HUDEP-2 (cell line): Measurements from ENCODE around the gene SHISAL1.

Experiments used
- DNase-seq, 76 experiments: peaks; one replicate each; lab custom pipeline; 2025; ENCODE audit not compliant: unreplicated experiment in 76 of 76; lab: John Stamatoyannopoulos, UW

The SHISAL1 gene

DNA sequence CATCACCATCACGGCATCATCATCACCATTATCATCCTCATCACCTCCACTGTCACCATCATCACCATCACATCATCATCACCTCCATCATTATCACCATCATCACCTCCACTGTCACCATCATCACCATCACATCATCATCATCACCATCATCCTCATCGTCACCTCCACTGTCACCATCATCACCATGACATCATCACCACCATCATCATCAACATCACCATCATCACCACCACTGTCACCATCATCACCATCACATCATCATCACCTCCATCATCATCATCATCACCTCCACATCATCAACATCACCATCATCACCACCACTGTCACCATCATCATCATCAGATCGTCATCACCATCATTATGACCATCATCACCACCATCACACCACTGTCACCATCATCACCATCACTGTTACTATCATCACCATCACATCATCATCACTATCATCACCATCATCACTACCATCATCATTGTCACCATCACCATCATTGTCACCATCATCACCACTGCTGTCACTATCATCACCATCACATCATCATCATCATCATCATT lies 99.2 kb downstream of the SHISAL1 start:
- DNase-seq, result no peak

DNA sequence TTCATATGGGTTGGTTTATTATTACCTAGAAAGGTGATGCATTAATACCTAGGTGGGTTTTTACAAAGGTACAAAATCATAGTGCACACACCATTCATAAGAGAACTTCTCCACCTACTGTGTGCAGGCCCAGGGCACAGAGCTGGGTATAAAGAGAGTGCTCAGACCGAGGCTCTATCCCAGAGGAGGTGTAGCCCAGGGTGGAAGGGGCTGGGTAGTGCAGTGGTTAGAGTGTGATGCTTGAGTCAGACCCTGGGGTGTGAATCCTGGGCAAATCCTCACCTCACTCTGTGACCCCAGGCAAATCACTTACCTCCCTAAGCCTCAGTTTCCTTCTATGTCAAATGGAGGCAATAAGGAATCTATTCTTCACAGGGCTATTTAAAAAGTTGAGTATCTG lies 99.8 kb downstream of the SHISAL1 start:
- DNase-seq, result no peak

DNA sequence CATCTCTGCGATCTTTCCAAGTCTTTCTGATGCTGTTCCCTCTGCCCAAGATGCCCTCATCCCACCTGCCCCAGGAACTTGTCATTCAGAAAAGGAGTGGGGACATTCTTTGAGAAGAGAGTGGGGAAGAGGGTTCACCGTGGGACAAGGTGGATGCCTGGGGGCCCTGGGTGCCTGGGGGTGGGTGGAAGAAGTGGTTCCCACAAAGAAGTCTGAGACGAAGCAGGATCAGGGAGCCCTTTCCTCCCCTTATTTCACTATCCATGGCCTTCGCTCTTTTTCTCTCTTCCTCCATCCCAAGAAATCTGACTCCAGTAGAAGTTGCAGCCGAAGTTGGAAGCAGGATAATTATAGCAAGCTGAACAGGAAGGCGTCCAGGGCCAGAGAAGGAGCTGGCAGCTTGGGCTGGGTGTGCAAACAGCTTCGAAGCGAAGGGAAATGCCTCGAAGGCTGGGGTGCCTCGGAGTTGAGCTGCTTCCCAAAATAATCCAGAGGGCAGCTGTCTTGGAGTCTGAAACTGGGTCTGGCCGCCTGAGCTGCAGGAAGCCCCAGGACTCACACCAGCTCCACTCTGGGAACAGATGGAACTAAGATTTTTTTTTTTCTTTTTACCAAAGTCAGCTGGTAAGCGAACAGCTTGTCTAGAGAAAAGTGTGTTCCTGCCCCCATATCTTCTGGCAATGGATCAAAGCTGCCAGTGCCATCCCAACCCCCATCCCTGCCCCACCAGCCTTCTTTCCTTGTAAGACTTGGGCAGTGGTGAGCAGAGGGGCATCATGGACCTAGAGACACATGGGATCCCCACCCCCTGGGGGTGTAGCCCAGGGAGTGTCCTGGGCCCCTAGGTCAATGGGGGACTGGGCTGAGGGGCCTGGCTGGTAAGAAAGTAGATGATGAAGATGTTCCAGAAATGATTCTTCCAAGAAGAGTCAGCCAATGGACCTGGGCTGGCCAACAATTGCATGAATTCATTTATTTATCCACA lies 100.5 kb downstream of the SHISAL1 start:
- DNase-seq, result no peak

DNA sequence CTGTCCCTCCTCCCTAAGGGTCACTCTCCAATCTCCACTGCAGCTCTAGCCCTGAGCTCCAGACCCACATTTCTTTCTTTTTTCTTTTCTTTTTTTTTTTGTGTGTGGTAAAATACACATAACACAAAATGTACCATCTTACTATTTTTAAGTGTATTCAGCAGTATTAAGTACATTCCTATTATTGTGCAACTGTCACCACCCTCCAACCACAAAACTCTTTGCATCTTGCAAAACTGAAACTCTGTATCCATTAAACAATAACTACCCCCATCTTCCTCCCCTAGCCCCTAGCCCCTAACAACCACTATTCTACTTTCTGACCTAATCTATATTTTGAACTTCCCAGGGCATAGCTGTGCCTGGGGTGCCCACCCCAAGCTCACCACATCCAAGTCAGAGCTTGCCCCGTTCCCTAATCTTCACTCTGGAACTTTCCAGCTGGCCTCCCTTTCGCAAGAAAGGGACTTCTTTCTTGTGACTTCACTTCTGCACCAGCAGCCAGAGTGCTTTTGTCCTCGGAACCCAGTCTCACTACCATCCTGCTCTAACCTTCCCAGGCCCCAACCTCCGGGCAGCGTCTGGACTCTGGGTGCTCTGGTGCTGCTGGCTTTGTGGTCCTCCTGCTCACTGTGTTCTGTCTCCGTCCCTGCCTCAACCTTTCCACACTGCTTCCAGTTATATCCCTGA lies 101.3 kb downstream of the SHISAL1 start:
- DNase-seq, result no peak

DNA sequence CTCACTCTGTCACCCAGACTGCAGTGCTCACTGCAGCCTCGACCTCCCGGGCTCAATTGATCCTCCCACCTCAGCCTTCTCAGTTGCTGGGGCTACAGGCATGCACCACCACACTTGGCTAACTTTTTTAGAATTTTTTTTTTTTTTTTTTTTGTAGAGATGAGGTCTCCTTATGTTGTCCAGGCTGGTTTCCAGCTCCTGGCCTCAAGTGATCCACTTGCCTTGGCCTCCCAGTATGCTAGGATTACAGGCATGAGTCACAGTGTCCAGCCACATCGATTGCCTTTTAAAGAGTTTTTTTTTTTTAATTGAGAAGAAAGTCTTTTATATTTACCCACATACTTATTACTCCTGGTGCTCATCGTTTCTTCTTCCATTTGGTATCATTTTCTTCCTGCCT lies 102.0 kb downstream of the SHISAL1 start:
- DNase-seq, result no peak

DNA sequence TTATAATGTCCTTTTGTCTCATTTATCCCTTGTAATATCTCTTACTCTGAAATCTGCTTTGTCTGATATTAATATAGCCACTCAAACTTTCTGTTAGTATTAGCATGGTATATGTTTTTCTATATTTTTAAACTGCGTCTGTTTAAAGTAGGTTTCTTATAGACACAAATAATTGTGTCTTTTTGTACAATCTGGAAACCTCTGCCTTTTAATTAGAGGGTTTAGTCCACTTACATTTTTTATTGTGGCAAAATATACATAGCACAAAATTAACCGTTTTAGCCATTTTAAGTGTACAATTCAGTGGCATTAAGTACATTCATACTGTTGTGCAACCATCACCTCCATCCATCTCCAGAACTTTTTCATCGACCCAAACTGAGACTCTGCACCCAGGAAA lies 103.4 kb downstream of the SHISAL1 start:
- no peak for DNase-seq

DNA sequence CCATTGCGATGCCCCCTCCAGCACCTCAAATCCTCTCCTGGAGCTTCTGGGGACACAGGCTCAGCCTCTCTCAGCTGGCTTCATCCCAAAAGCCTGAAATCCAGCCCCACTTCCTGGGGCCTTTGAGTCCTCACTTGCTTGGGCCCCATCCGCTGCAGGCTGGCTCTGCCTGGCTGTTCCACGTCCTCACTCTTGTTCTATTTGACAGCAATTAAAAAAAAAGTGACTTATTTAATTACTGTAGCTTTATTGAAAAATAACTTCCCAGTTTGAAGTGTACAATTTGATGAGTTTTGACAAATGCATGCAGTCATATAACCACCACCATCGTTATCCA lies 104.8 kb downstream of the SHISAL1 start:
- DNase-seq, result no peak

DNA sequence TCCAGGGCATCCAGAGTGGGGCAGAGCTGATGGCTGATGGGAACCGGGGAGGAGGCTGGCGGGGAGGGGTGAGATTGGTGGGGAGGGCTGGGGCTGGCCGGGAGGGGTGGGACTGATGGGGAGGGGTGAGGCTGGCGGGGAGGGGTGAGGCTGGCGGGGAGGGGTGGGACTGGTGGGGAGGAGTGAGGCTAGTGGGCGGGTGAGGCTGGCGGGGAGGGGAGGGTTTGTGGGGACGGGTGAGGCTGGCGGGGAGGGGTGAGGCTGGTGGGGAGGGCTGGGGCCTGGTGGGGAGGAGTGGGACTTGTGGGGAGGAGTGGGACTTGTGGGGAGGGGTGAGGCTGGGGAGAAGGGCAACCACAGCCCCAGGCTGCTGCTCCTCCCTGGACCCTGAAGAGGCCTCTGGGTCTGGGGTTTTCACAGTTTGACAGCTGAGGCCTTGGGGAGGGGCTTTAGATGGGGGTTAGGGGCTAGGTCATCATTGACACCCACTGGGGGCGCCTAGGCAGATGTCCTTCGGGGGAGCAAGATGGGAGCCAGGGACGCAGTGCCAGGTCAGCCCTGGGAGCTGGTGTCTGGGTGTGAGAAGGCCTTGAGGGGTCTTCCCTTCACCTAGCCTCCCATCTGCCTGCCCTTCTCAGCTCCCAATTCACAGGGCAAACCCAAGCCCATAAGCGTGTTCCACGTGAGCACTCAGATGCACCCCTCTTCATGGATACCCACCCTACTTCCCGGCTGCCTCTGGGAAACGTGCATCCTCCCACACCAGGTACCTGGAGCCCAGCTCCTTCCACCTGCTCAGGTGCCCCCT lies 105.4 kb downstream of the SHISAL1 start:
- no peak for DNase-seq

DNA sequence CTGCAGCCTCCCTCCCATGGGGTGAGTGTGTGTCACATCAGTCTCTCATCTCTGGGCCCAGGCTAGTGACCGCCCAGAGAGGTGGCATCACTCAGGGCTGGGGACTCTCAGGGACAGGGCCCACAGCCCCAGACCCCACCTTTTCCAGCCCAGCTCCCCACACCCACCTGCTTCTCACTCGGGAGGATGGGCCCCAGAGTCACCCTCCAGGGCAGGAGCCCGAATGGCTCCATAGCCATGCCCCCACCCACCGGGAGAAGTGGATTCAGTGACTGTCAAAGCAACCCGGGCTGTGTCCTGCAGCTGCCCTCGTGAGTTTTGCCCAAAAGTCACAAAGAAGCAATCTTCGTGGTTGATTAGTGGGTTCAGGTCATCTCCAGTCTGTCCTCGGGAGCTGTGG lies 106.1 kb downstream of the SHISAL1 start:
- DNase-seq, result no peak

DNA sequence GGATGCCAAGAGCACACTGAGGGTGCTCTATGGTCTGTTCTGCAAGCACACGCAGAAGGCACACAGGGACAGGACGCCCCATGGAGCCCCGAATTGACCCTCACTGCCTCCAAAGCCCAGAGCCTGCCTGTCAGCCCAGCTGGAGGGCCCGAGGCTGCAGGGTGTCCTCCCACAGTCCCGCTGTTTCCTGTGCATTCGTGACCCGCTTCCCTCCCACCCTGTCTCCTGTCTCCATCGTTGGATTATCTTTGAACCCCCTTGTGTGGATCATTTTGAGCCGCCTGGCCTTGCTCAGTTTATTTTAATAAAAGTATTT lies 106.5 kb downstream of the SHISAL1 start:
- no peak for DNase-seq

DNA sequence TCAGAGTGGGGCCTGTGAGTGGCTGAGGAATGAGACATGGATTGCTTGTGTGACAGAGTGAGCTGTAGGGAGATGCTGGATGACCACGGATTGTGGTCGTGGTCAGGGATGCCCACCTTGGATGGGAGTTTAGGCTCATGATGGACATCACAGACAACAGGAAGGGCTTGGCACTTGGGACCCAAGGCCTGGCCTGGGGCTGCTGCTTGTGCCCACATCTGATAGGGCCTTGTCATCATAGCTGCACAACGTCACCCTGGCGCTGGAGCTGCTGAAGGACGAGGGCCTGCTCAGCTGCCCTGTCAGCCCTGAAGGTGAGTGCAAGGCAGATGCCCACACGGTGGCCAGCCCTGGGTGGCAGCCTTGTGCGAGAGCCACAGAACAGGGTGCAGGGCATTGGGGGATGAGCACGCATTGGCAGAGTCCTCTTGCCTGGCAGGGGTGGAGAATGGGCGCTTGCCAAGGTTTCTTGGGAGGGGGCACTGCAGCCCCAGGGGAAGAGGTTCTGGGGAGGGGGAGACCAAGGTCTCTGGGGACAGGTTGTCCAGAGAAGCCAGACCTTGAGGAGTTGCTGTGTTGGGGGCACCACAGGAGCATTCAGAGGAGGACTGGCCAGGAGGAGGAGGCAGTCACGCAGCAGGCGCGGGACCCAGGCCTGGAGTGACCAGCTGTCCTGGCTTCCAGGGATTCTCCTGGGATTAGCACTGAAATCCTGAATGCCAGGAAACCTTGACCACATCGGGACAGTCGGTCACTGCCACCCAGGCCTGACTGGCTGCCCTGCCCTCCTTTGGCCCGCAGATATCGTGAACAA lies 107.0 kb downstream of the SHISAL1 start:
- no peak for DNase-seq

DNA sequence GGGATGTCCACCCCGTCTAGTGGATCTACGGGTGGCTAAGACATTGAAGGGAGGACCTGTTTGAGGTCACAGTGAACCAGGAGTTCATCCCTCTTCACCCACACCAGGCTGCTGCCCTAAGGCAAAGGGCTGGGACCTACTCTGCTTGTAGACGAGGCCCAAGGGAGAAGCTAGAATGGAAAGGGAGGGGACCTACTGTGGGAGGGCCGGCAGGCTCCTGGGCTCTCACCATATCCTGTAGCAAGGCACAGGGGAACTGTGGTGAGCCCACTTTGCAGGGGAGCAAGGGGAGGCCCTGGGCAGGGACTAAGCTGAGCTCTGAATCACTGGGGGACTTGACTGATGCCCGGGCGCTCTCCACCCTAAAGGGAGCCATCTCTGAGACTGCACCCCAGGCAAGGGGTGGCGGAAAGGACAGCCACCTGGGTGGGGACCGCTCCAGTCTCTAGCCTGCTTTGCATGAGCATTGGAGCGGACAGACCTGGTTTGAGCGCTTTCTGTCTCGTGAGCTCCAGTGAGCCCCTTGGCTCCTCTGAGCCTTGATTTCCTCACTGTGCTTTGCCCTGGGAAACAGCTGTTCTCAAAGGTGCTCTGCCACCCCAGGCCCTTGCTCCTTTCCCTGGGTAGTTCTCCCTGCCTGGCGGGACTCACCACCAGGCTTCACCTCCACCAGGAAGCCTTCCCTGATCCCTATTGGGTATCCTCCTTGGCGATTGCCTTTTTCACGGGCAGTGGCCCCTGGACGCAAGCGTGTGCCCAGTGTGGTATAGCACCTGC lies 107.8 kb downstream of the SHISAL1 start:
- no peak for DNase-seq

DNA sequence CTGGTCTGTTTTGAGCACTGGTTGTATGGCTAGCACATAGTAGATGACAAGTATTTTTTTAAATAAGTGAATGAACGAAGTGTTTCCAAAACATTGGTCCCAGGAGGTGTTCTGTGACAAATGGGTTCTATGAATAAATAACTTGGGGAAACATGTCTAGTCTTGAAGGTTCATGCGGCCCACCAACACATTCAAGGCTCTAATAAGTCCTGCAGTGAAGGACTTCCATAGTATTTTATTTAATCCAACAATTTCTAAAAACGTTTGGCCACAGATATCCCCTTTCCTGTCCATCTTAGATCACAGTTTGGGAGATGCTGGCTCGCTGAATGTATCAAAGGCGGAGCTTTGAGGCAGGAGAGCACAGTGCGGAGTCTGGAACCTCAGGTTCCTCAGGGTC lies 109.5 kb downstream of the SHISAL1 start:
- DNase-seq, result no peak

DNA sequence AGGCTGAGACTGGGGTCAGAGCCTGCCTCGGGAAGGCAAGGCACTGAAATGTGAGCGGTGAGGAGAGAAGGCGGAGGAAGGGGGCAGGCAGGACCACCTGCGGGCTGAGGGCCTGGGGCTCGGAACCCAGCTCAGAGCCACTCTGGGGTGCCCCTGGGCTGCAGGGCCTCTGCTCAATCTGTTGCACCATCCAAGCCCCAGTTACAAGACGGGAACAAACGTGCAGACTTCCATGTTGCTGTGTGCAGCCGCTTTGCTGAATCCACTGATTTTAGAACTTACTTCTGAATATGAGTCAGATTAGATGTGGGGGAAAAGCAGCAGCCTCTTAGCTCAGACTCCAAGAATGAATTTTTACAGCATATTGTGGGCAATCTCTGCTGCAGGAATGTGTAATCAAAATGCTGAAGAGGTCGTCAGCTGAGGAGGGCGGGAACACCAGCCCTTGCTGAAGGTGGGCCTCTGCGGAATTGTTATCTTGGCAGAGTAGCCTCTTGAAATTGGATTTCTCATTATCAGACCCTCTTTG lies 110.4 kb downstream of the SHISAL1 start:
- DNase-seq, result no peak

DNA sequence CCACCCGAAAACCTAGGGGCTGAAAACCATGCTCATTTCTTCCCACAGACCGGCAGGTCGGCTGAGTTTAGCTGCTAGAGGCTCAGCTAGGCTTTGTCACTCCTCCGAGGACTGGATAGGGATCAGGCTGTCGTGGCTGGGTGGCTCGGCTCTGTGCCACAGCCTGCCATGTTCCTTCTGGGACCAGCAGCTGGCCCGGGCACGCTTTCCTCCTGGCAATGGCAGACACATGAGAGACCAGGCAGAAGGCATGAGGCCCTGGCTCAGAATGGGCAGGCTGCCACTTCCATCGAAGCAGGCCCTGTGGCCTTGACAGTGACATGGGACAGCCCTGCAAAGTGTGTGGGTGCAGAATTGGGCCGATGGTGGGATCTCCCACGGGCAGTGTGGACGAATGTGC lies 111.1 kb downstream of the SHISAL1 start:
- no peak for DNase-seq

DNA sequence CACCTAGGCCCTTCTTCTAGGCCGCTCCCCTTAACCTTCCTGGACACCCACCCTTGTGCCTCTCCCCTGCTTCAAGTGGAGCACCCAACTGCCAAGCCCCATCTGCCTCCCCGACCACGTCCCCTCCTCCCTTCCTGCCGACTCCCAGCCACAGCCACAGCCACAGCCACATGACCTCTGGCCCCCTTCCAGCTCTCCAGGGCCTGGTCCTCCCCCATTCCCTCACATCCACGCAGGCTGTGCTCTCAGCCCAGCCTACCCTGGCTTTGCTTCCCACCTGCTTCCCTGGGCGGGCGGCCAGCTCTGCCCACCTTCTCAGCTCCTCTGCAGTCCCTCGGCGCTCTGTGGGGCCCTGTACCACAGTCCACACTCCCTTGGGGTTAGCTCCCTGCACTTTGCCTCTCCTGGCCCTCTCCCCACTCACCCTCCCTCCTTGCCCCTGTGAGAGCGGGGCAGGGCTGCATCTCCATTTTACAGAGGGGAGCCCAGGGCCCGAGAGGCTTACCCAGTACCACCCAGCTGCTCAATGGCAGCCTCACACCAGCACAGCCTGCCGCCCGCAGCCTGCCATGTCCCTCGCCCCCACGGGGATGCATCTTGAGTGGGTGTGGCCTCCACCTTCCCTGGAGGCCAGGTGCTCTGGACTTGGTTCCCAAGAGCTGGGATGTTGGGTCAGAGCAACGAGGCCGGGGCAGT lies 111.7 kb downstream of the SHISAL1 start:
- DNase-seq, result no peak

DNA sequence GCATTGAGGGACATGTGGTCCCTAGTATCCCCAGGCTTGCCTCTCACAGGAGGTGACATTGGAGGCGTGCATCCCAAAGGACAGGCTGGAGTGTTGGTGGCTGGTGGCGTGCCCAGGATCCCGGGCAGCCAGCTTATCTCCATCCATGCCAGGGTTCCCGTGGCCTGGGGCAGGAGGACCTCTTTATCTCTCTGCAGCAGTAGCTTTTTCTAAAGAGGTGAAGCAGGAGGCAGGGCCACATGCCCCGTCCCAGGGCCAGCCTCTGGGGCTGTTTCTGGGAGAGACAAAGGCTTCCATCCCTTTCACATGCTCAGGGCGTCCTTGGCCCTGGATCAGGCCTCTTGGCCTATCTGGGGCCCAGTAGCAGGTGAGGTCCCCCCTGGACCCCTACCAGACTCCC lies 112.3 kb downstream of the SHISAL1 start:
- DNase-seq, result no peak

DNA sequence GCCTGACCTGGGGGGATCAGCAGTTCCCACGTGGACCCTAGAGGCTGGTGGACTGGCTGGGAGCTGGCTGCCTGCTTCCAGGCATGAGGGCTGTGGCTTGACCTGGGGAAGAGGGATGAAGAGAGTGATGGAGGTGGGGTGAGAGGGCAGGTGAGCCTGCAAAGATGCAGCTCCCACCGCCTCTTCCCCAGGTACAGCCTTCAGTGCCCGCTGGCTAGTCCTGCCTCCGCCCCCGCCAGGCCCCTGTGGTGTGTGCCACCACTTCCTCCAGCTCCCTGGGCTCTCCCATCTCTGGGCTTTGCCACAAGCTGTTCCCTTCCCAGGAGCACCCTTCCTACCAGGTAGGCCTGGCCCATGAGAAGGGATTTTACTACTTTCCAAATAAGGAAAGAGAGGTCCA lies 112.9 kb downstream of the SHISAL1 start:
- no peak for DNase-seq

DNA sequence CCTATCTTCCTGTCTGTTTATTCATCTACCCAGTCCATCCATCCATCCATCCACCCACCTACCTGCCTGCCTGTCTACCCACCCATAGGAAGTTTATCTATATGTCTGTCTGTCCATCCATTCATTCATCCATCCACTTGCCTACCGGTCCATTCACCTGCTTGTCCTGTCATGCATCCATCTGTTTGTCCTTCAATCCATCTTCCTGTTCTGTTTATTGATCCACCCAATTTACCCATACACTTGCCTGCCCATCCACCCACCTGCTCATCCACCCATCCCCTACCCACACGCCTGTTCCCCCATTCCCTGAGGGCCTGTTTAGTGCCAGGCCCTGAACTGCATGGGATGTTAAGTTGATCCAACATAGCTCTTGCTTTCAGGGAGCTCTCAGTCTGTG lies 113.6 kb downstream of the SHISAL1 start:
- no peak for DNase-seq
